K562 (cell line): ENCODE data around the gene COPB2. TPM values are rescaled to one million over a fixed set of nuclear protein-coding genes. Genes with fewer than 3 reads are reported as not detected.

Source experiments
- ATAC-seq: fragments of 200-7000 bp; cut with Tn5 transposase; 3 replicates; pipeline ENCODE4 v1.9.1; 2020; ENCODE audit warnings: moderate library complexity
- BruUV-seq: library from RNA; stranded (reverse); fragments of 400-500 nt; replicated peaks from 2 replicates; lab custom pipeline; 2021; lab: Mats Ljungman, UMichigan
- CTCF ChIA-PET: fragments of 300-600 bp; formaldehyde crosslinking; extraction: SDS; loops from one replicate; lab custom pipeline; 2021; ENCODE audit warnings: low intra/inter-chr PET ratio; lab: Yijun Ruan, JAX
- POLR2A ChIA-PET: fragments of 300-600, 350-650 bp; sonication (Branson Sonifier 250); formaldehyde crosslinking; extraction: SDS; loops from one replicate; lab custom pipeline; 2021; ENCODE audit warnings: antibody characterized with exemption, inconsistent platforms; lab: Yijun Ruan, JAX
- DNase-seq, 4 experiments: peaks; one replicate each; pipeline versions ENCODE4 v3.0.0 to v3.0.0-alpha.2; 2011 to 2018; ENCODE audit warnings: low spot score in 3 of 4, mixed read lengths in 3 of 4; ENCODE audit errors: extremely low read depth in 1 of 4
- FAIRE-seq: peaks from 2 replicates; lab custom pipeline; 2011; peaks lifted over from hg19 to GRCh38; lab: Jason Lieb, UNC
- H2AFZ ChIP-seq: 2 replicates; pipeline ENCODE4 v1.6.0; 2011; ENCODE audit warnings: low read depth, low read length, control low read depth, inconsistent platforms
- H3K27ac ChIP-seq: fragments of 200-600 bp; 3 replicates; pipeline ENCODE4 v1.8.0; 2011; ENCODE audit warnings: low read depth, mild to moderate bottlenecking, control low read depth, inconsistent platforms, low read length, moderate library complexity, mixed read lengths; ENCODE audit errors: extremely low read depth
- H3K27me3 ChIP-seq, 2 experiments: fragments of 300-600 bp in 1 of 2; 2 replicates in 1 of 2; 3 replicates in 1 of 2; pipeline versions ENCODE4 v1.6.0 to v1.8.0; 2011; ENCODE audit warnings: inconsistent platforms in 2 of 2, low read length in 2 of 2, mild to moderate bottlenecking in 1 of 2, mixed read lengths in 1 of 2, moderate library complexity in 1 of 2; ENCODE audit not compliant: control insufficient read depth in 2 of 2, insufficient read depth in 2 of 2
- H3K36me3 ChIP-seq: fragments of 300-600 bp; 3 replicates; pipeline ENCODE4 v1.8.0; 2011; ENCODE audit warnings: mild to moderate bottlenecking, low read length, inconsistent platforms; ENCODE audit not compliant: control insufficient read depth, insufficient read depth
- H3K4me1 ChIP-seq, 2 experiments: fragments of 200-600 bp in 1 of 2; replicated peaks in 1 of 2; 2 replicates in 1 of 2; 3 replicates in 1 of 2; pipeline versions ENCODE4 v1.5.1 to v1.8.0; 2011; ENCODE audit warnings: inconsistent platforms in 2 of 2, low read length in 2 of 2, mild to moderate bottlenecking in 1 of 2, mixed read lengths in 1 of 2, moderate library complexity in 1 of 2; ENCODE audit not compliant: control insufficient read depth in 2 of 2, insufficient read depth in 2 of 2
- H3K4me2 ChIP-seq: 2 replicates; pipeline ENCODE4 v1.6.1; 2011; ENCODE audit warnings: low read length, control low read depth, inconsistent platforms, mixed read lengths; ENCODE audit not compliant: insufficient read depth
- H3K4me3 ChIP-seq: fragments of 200-600 bp; sonication (generic), shearing (Covaris generic); 2 replicates; pipeline ENCODE4 v1.5.1; 2016; ENCODE audit warnings: control low read depth, inconsistent platforms
- H3K79me2 ChIP-seq: fragments of 200-600 bp; 3 replicates; pipeline ENCODE4 v1.8.0; 2011; ENCODE audit warnings: low read length, inconsistent platforms; ENCODE audit not compliant: control insufficient read depth, insufficient read depth
- H3K9ac ChIP-seq, 2 experiments: 2 replicates each; pipeline versions ENCODE4 v1.6.0 to v1.6.1; 2011; ENCODE audit warnings: low read depth in 2 of 2, low read length in 2 of 2, control low read depth in 1 of 2, inconsistent platforms in 1 of 2, mild to moderate bottlenecking in 1 of 2, mixed read lengths in 1 of 2; ENCODE audit not compliant: insufficient read depth in 1 of 2
- H3K9me1 ChIP-seq: one replicate; pipeline ENCODE4 v1.6.0; 2011; ENCODE audit warnings: inconsistent platforms, mild to moderate bottlenecking, low read length, moderate library complexity; ENCODE audit not compliant: control insufficient read depth, insufficient read depth
- H3K9me3 ChIP-seq: replicated peaks from 2 replicates; pipeline ENCODE4 v1.5.1; 2011; ENCODE audit warnings: low read depth, low read length, inconsistent platforms; ENCODE audit not compliant: control insufficient read depth, insufficient read depth
- H4K20me1 ChIP-seq: replicated peaks from 2 replicates; pipeline ENCODE4 v1.6.1; 2011; ENCODE audit warnings: low read length, inconsistent platforms, mixed read lengths; ENCODE audit not compliant: control insufficient read depth, insufficient read depth
- AFF1 ChIP-seq, 2 experiments: fragments of 450-650 bp; IDR thresholded peaks; 2 replicates each; pipeline ENCODE4 v1.6.1; 2018; ENCODE audit warnings: mild to moderate bottlenecking in 2 of 2, low read depth in 1 of 2; ENCODE audit not compliant: partially characterized antibody in 2 of 2
- ARID1B ChIP-seq: fragments of 450-650 bp; IDR thresholded peaks from 2 replicates; pipeline ENCODE4 v1.6.1; 2016; ENCODE audit warnings: antibody characterized with exemption, mild to moderate bottlenecking, inconsistent platforms
- FOSL1 ChIP-seq: fragments of 200-800 bp; sonication (Bioruptor generic); conservative IDR thresholded peaks from 2 replicates; pipeline ENCODE4 v1.6.1; 2016; ENCODE audit warnings: missing genetic modification characterization, missing compliant biosample characterization
- KDM1A ChIP-seq, 2 experiments: fragments of 450-650 bp; IDR thresholded peaks; 2 replicates each; pipeline ENCODE4 v1.6.1; 2016; ENCODE audit warnings: mild to moderate bottlenecking in 2 of 2
- MTA3 ChIP-seq: fragments of 450-650 bp; formaldehyde crosslinking; IDR thresholded peaks from 2 replicates; pipeline ENCODE4 v1.6.1; 2017; ENCODE audit warnings: mild to moderate bottlenecking, borderline replicate concordance
- NR4A1 ChIP-seq, 2 experiments: fragments of 250-450 bp in 1 of 2; fragments of 450-650 bp in 1 of 2; sonication (Bioruptor Pico) in 1 of 2; IDR thresholded peaks; 2 replicates each; pipeline versions ENCODE4 v1.4.0 to v1.6.1; 2016 to 2020; ENCODE audit warnings: mild to moderate bottlenecking in 2 of 2, missing compliant biosample characterization in 1 of 2, missing genetic modification characterization in 1 of 2, moderate library complexity in 1 of 2
- PURB ChIP-seq: sonication (generic); formaldehyde crosslinking; IDR thresholded peaks from 2 replicates; pipeline ENCODE4 v1.9.0; 2021; ENCODE audit warnings: low read depth, mild to moderate bottlenecking, missing genetic modification reagents
- RCOR1 ChIP-seq, 2 experiments: IDR thresholded peaks; 2 replicates each; pipeline ENCODE4 v1.6.1; 2012; ENCODE audit warnings: low read depth in 2 of 2, low read length in 2 of 2, borderline replicate concordance in 1 of 2, improper control_type of control experiment in 1 of 2
- ZBTB7A ChIP-seq: IDR thresholded peaks from 2 replicates; pipeline ENCODE4 v1.6.1; 2011; ENCODE audit warnings: low read depth, mild to moderate bottlenecking, low read length, moderate library complexity, borderline replicate concordance; ENCODE audit not compliant: control insufficient read depth
- ZNF232 ChIP-seq: sonication (generic); formaldehyde crosslinking; IDR thresholded peaks from 2 replicates; pipeline ENCODE4 v1.8.0; 2022; ENCODE audit warnings: mild to moderate bottlenecking, missing genetic modification reagents
- ZNF277 ChIP-seq: fragments of 250-450 bp; sonication (Bioruptor Pico); IDR thresholded peaks from 2 replicates; pipeline ENCODE4 v1.8.0; 2022; ENCODE audit warnings: inconsistent platforms, mild to moderate bottlenecking, moderate library complexity, borderline replicate concordance
- ZNF311 ChIP-seq: fragments of 250-450 bp; sonication (Bioruptor Pico); IDR thresholded peaks from 2 replicates; pipeline ENCODE4 v1.4.0; 2020; ENCODE audit warnings: mild to moderate bottlenecking, moderate library complexity
- ZNF766 ChIP-seq: fragments of 200-800 bp; sonication (Bioruptor generic); conservative IDR thresholded peaks from 2 replicates; pipeline ENCODE4 v1.6.1; 2016; ENCODE audit warnings: missing genetic modification characterization, missing compliant biosample characterization
- WGBS: fragments of 100-300 bp; shearing (Covaris generic); methylation state at CpG from one replicate; pipeline ENCODE4 v1.1.6; 2016; ENCODE audit warnings: low coverage, mixed read lengths; ENCODE audit not compliant: insufficient coverage; ENCODE audit errors: missing lambda C conversion rate; 5-methylcytosine and 5-hydroxymethylcytosine counted together
- in situ Hi-C: fragments of 300-500 bp; cut with MboI; formaldehyde crosslinking; loops from 4 replicates; pipeline ENCODE4 v1.15.0; 2018; ENCODE audit warnings: inconsistent platforms, mixed read lengths
- intact Hi-C: fragments of 100-400 bp; cut with micrococcal nuclease; formaldehyde crosslinking; loops from 2 replicates; pipeline ENCODE4 v1.14.2; 2022
- polyA plus RNA-seq, 8 experiments: library from polyadenylated mRNA; depleted of rRNA in 4 of 8; stranded (reverse) in 5 of 8; unstranded in 3 of 8; fragments of >200 nt; fragmentation: Nextera tagmentation in 2 of 8; fragmentation: Illumina TruSeq in 1 of 8; extraction: Ambion mirVana in 2 of 8; extraction: Trizol in 1 of 8; gene quantifications; 2 replicates each; pipeline versions ENCODE4 v1.2.1 to v1.2.3, GENCODE V29; 2011 to 2014; ENCODE audit warnings: inconsistent platforms in 1 of 8, missing spikeins in 1 of 8
- total RNA-seq, 7 experiments: library from RNA; depleted of rRNA in 6 of 7; stranded (reverse); fragments of >200 nt in 6 of 7; fragmentation: Illumina TruSeq in 2 of 7; extraction: Trizol in 2 of 7; gene quantifications; 2 replicates each; pipeline versions ENCODE4 v1.2.1 to v1.2.3, GENCODE V29; 2011 to 2021; ENCODE audit warnings: low replicate concordance in 1 of 7

The COPB2 gene
- total and polyA plus RNA-seq, 9 of the 15 experiments (the other 6 are each of a cell fraction or from before 2014, with no cell fraction given) = 64.3 to 189 (median 130) TPM

- no peak for TF ChIP-seq ZNF311 (CRISPR knock-in tag)
Observed at GRCh38 chr3:139313921-139314320, 75.5 kb downstream of the COPB2 start (continued).

- Histone ChIP-seq H3K79me2 (no peaks in the 10 kb centered on the region), H3K9me3 (no peaks in the 10 kb centered on the region), H3K4me3 (no peak overlapping the region), H3K9me1 (peaks cover 3% of the 10 kb centered on the region), H3K27me3 (no peaks in the 10 kb centered on the region), H3K4me1 (peaks cover 32 to 62% of the 10 kb centered on the region in 2 experiments), H2AFZ (peak overlapping the region; percentile 97), H3K9ac (peak overlapping the region; percentile 3 to 20; a peak in 2 of 4 replicates), H4K20me1 (no peaks in the 10 kb centered on the region), H3K27ac (peak overlapping the region; percentile 61), H3K36me3 (no peaks in the 10 kb centered on the region), H3K4me2 (peak overlapping the region; percentile 67)
- intact Hi-C loops (no loop called here), in situ Hi-C loops (no loop called here)
- FAIRE-seq (peak; percentile 89), ATAC-seq (peak; percentile 77), DNase-seq (peak; percentile 82 to 92 (median 88))
- WGBS = 5% methylated on average over 2 of the region's 2 CpGs
- ChIA-PET POLR2A (interaction anchor here (0.6 to 3.4 kb wide), 4 partner anchors 11 to 129 kb away, joined by 3 to 19 read pairs (median 4); partner anchors contain the start of gene COPB2), CTCF (interaction anchor here (0.6 kb wide), 1 partner anchor 9 kb away, joined by 3 read pairs; no protein-coding TSS in a partner anchor)
- no TSS peak for BruUV-seq
- TF ChIP-seq ZBTB7A = no peak
- peak in 1 of 2 experiments; percentile 1; a peak in 1 of 4 replicates for TF ChIP-seq KDM1A (IDR thresholded peaks at IDR 0.05)
- TF ChIP-seq ZNF232 (CRISPR knock-in tag) = no peak
- TF ChIP-seq ARID1B = peak; percentile 81
- no peak for TF ChIP-seq ZNF277
- no peak for TF ChIP-seq NR4A1 (CRISPR knock-in tag; IDR thresholded peaks at IDR 0.05)
- TF ChIP-seq NR4A1 (tag; IDR thresholded peaks at IDR 0.05) = peak; percentile 84
- TF ChIP-seq ZNF766 (CRISPR knock-in tag) = peak; percentile 86
- no peak for TF ChIP-seq PURB (CRISPR knock-in tag)
- peak; percentile 38; the same call in 1 of the 2 replicates for TF ChIP-seq MTA3
- peak; percentile 91 for TF ChIP-seq FOSL1 (tag)
- peak in 1 of 2 experiments; percentile 33 for TF ChIP-seq AFF1 (IDR thresholded peaks at IDR 0.05; ENCODE audit: low read depth in 1 of 2, partially characterized antibody in 2 of 2)
- TF ChIP-seq RCOR1 (IDR thresholded peaks at IDR 0.05; ENCODE audit: borderline replicate concordance in 1 of 2, low read depth in 2 of 2, low read length in 2 of 2) = peak in 1 of 2 experiments; percentile 85; a peak in 2 of 4 replicates
Observed at GRCh38 chr3:139312959-139313358, 76.5 kb downstream of the COPB2 start.
